CD14-positive monocyte (primary cell): ENCODE results near the gene ANKRD29. TPM values are rescaled to one million over a fixed set of nuclear protein-coding genes. Genes with fewer than 3 reads are reported as not detected.

Source experiments
- DNase-seq, 3 donors: peaks; one replicate each; pipeline ENCODE4 v3.0.0-alpha.2; 2011 to 2022
- H2AFZ ChIP-seq: 2 replicates; pipeline ENCODE4 v1.6.0; 2012; ENCODE audit warnings: mild to moderate bottlenecking, low read depth, low read length, inconsistent platforms; ENCODE audit not compliant: insufficient read depth, poor library complexity, severe bottlenecking
- H3K27ac ChIP-seq, 2 donors: 1 replicate in 1 of 2; 2 replicates in 1 of 2; pipeline ENCODE4 v1.5.1; 2012 to 2013; ENCODE audit warnings: low read length in 2 of 2, control low read depth in 1 of 2, inconsistent platforms in 1 of 2, low read depth in 1 of 2, mild to moderate bottlenecking in 1 of 2
- H3K27me3 ChIP-seq, 2 donors: one replicate each; pipeline versions ENCODE4 v1.6.0 to v1.6.1; 2011 to 2013; ENCODE audit warnings: low read length in 2 of 2; ENCODE audit not compliant: control insufficient read depth in 2 of 2, insufficient read depth in 2 of 2
- H3K36me3 ChIP-seq, 2 donors: replicated peaks in 1 of 2; 1 replicate in 1 of 2; 2 replicates in 1 of 2; pipeline versions ENCODE4 v1.5.1 to v1.6.1; 2012 to 2013; ENCODE audit warnings: low read length in 2 of 2, control low read depth in 1 of 2, inconsistent platforms in 1 of 2, mild to moderate bottlenecking in 1 of 2; ENCODE audit not compliant: insufficient read depth in 2 of 2, control insufficient read depth in 1 of 2
- H3K4me1 ChIP-seq, 2 donors: 1 replicate in 1 of 2; 2 replicates in 1 of 2; pipeline versions ENCODE4 v1.5.1 to v1.6.1; 2012 to 2013; ENCODE audit warnings: low read length in 2 of 2, control low read depth in 1 of 2, inconsistent platforms in 1 of 2, mild to moderate bottlenecking in 1 of 2, moderate library complexity in 1 of 2; ENCODE audit not compliant: insufficient read depth in 2 of 2, control insufficient read depth in 1 of 2
- H3K4me2 ChIP-seq: replicated peaks from 2 replicates; pipeline ENCODE3; 2012; ENCODE audit warnings: low read length, moderate library complexity, mild to moderate bottlenecking; ENCODE audit not compliant: poor library complexity, severe bottlenecking; ENCODE audit errors: extremely low read depth
- H3K4me3 ChIP-seq, 3 experiments: fragments of 200-600 bp in 1 of 3; sonication (generic) in 1 of 3; replicated peaks in 1 of 3; 1 replicate in 2 of 3; 2 replicates in 1 of 3; pipeline ENCODE4 v1.5.1; 2011 to 2013; ENCODE audit warnings: low read length in 3 of 3, mild to moderate bottlenecking in 3 of 3, control low read depth in 2 of 3, low read depth in 2 of 3, inconsistent platforms in 1 of 3, moderate library complexity in 1 of 3
- H3K79me2 ChIP-seq: 2 replicates; pipeline ENCODE4 v1.6.0; 2012; ENCODE audit warnings: mild to moderate bottlenecking, control low read depth, inconsistent platforms, low read length, moderate library complexity; ENCODE audit not compliant: insufficient read depth
- H3K9ac ChIP-seq: 2 replicates; pipeline ENCODE4 v1.6.0; 2017; ENCODE audit warnings: low read length, mild to moderate bottlenecking; ENCODE audit not compliant: insufficient read depth, poor library complexity, severe bottlenecking
- H3K9me3 ChIP-seq, 2 donors: replicated peaks in 1 of 2; 1 replicate in 1 of 2; 2 replicates in 1 of 2; pipeline versions ENCODE4 v1.5.1 to v1.6.1; 2012 to 2013; ENCODE audit warnings: low read length in 2 of 2, control low read depth in 1 of 2; ENCODE audit not compliant: control insufficient read depth in 1 of 2, insufficient read depth in 1 of 2
- H4K20me1 ChIP-seq: 2 replicates; pipeline ENCODE4 v1.6.0; 2012; ENCODE audit warnings: mild to moderate bottlenecking, low read length, control low read depth, moderate library complexity; ENCODE audit not compliant: insufficient read depth
- H3K27ac Mint-ChIP-seq, 7 donors: one replicate each; pipeline ENCODE4 v1.8.0; 2020; ENCODE audit warnings: mild to moderate bottlenecking in 7 of 7, mixed read lengths in 7 of 7, moderate library complexity in 6 of 7, inconsistent platforms in 2 of 7
- H3K27me3 Mint-ChIP-seq, 3 donors: one replicate each; pipeline ENCODE4 v1.8.0; 2021 to 2022; ENCODE audit warnings: low read depth in 3 of 3, mild to moderate bottlenecking in 3 of 3, mixed read lengths in 3 of 3, moderate library complexity in 3 of 3, inconsistent platforms in 1 of 3
- H3K36me3 Mint-ChIP-seq, 2 donors: one replicate each; pipeline ENCODE4 v1.8.0; 2020; ENCODE audit warnings: mixed read lengths in 2 of 2, inconsistent platforms in 1 of 2, mild to moderate bottlenecking in 1 of 2
- H3K4me1 Mint-ChIP-seq: one replicate; pipeline ENCODE4 v1.8.0; 2020; ENCODE audit warnings: mild to moderate bottlenecking, mixed read lengths
- H3K4me3 Mint-ChIP-seq, 2 donors: one replicate each; pipeline ENCODE4 v1.8.0; 2020; ENCODE audit warnings: mild to moderate bottlenecking in 2 of 2, mixed read lengths in 2 of 2, moderate library complexity in 1 of 2
- H3K9me3 Mint-ChIP-seq, 7 donors: one replicate each; pipeline ENCODE4 v1.8.0; 2020 to 2022; ENCODE audit warnings: mixed read lengths in 7 of 7, mild to moderate bottlenecking in 6 of 7, moderate library complexity in 6 of 7, inconsistent platforms in 2 of 7
- CTCF ChIP-seq: fragments of 200-600 bp; IDR thresholded peaks from one replicate; pipeline ENCODE4 v1.8.0; 2022; ENCODE audit warnings: antibody characterized with exemption, mild to moderate bottlenecking
- WGBS: methylation state at CpG from one replicate; pipeline ENCODE4 v1.1.5; 2013; ENCODE audit warnings: missing lambda C conversion rate; ENCODE audit not compliant: insufficient coverage; 5-methylcytosine and 5-hydroxymethylcytosine counted together
- intact Hi-C, 2 donors: fragments of 100-400 bp; cut with micrococcal nuclease; formaldehyde crosslinking; loops; one replicate each; pipeline versions ENCODE4 v1.15.0 to v1.15.1; 2023
- polyA plus RNA-seq, 3 donors: library from polyadenylated mRNA; depleted of rRNA in 1 of 3; unstranded in 2 of 3; stranded (reverse) in 1 of 3; fragments of 300-500 nt in 2 of 3; fragments of >200 nt in 1 of 3; fragmentation: Illumina TruSeq in 2 of 3; gene quantifications; 1 replicate in 2 of 3; 2 replicates in 1 of 3; pipeline ENCODE4 v1.2.3, GENCODE V29; 2012 to 2021

Gene ANKRD29
- polyA plus RNA-seq, 3 donors = 0.03 to 0.11 TPM; not detected in 1

- no peak overlapping the region for H3K9ac ChIP-seq
- peaks cover 0 to 2% (median 0%) of the 10 kb centered on the region in 3 donors for H3K27me3 Mint-ChIP-seq
- WGBS = 97% methylated on average over 5 of the region's 5 CpGs
- no peak overlapping the region for H3K27ac ChIP-seq
- H3K4me3 ChIP-seq = no peak overlapping the region
- TF ChIP-seq CTCF = no peak
- H3K36me3 ChIP-seq = peaks cover 51 to 71% of the 10 kb centered on the region in 2 donors
- H2AFZ ChIP-seq = no peak overlapping the region
- H3K27me3 ChIP-seq = no peaks in the 10 kb centered on the region
- H3K4me3 Mint-ChIP-seq = no peak overlapping the region
- H3K36me3 Mint-ChIP-seq = peaks cover 55 to 63% of the 10 kb centered on the region in 2 donors
- H3K4me2 ChIP-seq = no peak overlapping the region
- H3K79me2 ChIP-seq = peaks cover 17% of the 10 kb centered on the region
- H3K4me1 ChIP-seq = peaks cover 21 to 26% of the 10 kb centered on the region in 2 donors
- intact Hi-C loops = loop anchor here in 1 of 2 donors (5.0 kb wide), 1 partner anchor 35 kb away; no protein-coding TSS in a partner anchor
- DNase-seq = no peak
- H4K20me1 ChIP-seq = peaks cover 26% of the 10 kb centered on the region
- no peak overlapping the region for H3K27ac Mint-ChIP-seq
- peaks cover 27% of the 10 kb centered on the region for H3K4me1 Mint-ChIP-seq
- H3K9me3 ChIP-seq = no peaks in the 10 kb centered on the region
- peaks cover 0 to 2% (median 0%) of the 10 kb centered on the region in 7 donors for H3K9me3 Mint-ChIP-seq
Measured at GRCh38 chr18:23572570-23572969, 90.1 kb downstream of the ANKRD29 start.

- H3K27me3 ChIP-seq = no peaks in the 10 kb centered on the region
- peaks cover 27% of the 10 kb centered on the region for H3K4me1 Mint-ChIP-seq
- H3K27ac Mint-ChIP-seq = peak overlapping the region in 1 of 7 donors; percentile 71
- 86% methylated on average over 1 of the region's 2 CpGs for WGBS
- peaks cover 0 to 2% (median 0%) of the 10 kb centered on the region in 3 donors for H3K27me3 Mint-ChIP-seq
- no peak overlapping the region for H2AFZ ChIP-seq
- TF ChIP-seq CTCF = no peak
- H3K36me3 Mint-ChIP-seq = peaks cover 60 to 68% of the 10 kb centered on the region in 2 donors
- no peak overlapping the region for H3K4me3 Mint-ChIP-seq
- H3K27ac ChIP-seq = no peak overlapping the region
- H3K9me3 Mint-ChIP-seq = peaks cover 0 to 2% (median 0%) of the 10 kb centered on the region in 7 donors
- H3K36me3 ChIP-seq = peaks cover 56 to 76% of the 10 kb centered on the region in 2 donors
- no peak overlapping the region for H3K4me2 ChIP-seq
- H3K9me3 ChIP-seq = no peaks in the 10 kb centered on the region
- intact Hi-C loops = loop anchor here in 1 of 2 donors (5.0 kb wide), 1 partner anchor 35 kb away; no protein-coding TSS in a partner anchor
- H4K20me1 ChIP-seq = peaks cover 26% of the 10 kb centered on the region
- no peak overlapping the region for H3K9ac ChIP-seq
- H3K79me2 ChIP-seq = peaks cover 17% of the 10 kb centered on the region
- H3K4me3 ChIP-seq = no peak overlapping the region
- no peak for DNase-seq
- H3K4me1 ChIP-seq = peaks cover 21 to 26% of the 10 kb centered on the region in 2 donors
Measured at GRCh38 chr18:23572012-23572411, 90.7 kb downstream of the ANKRD29 start.
